ENCODE data around the gene COL4A4. TPM values are rescaled to one million over a fixed set of nuclear protein-coding genes. Genes with fewer than 3 reads are reported as not detected.

The COL4A4 gene
- total and polyA plus RNA-seq, 10 donors: 2.0 to 8.4 (median 5.4) TPM

DNA sequence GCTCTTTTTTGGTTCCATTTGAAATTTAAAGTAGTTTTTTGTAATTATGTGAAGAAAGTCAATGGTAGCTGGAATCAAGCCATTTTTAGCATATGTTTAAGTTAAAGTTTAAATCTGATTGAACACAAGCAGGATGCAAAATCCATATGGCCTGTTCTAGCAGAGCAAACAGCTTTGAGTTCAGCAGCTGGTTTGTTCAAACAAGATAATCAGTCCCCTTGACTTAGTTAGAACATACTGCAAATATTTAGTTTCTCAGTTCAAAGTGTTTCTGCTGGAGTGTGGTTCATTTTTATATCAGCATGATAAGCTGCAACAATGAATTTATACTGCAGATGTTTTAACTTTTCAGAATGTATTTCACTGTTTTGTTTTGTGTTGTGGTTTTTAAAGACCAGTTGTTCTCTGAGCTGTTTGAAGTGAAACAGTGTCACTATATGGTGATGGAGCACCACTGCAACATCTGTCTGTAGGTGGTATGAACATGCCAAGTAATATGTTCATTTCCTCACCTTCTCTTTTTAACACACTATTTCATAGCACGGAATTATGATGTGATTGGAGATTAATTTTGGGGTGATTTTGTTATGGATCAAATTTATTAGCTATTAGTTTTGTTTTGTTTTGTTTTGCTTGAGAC, 125.3 kb downstream of the COL4A4 start:
- intact Hi-C loops (cut with DNase I; ENCODE audit: low total_unique reads): no loop called here
- TF ChIP-seq POLR2AphosphoS5 (IDR thresholded peaks at IDR 0.05): no peak
- TF ChIP-seq, protein P1, sequence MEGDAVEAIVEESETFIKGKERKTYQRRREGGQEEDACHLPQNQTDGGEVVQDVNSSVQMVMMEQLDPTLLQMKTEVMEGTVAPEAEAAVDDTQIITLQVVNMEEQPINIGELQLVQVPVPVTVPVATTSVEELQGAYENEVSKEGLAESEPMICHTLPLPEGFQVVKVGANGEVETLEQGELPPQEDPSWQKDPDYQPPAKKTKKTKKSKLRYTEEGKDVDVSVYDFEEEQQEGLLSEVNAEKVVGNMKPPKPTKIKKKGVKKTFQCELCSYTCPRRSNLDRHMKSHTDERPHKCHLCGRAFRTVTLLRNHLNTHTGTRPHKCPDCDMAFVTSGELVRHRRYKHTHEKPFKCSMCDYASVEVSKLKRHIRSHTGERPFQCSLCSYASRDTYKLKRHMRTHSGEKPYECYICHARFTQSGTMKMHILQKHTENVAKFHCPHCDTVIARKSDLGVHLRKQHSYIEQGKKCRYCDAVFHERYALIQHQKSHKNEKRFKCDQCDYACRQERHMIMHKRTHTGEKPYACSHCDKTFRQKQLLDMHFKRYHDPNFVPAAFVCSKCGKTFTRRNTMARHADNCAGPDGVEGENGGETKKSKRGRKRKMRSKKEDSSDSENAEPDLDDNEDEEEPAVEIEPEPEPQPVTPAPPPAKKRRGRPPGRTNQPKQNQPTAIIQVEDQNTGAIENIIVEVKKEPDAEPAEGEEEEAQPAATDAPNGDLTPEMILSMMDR (IDR thresholded peaks at IDR 0.05 in 8 of 11, conservative IDR thresholded peaks at IDR 0.05 in 3 of 11): no peak
- TF ChIP-seq POLR2A (IDR thresholded peaks at IDR 0.05): no peak
- Histone ChIP-seq H3K4me1 (no peaks in the 10 kb centered on the region), H3K4me3 (no peak overlapping the region), H3K27ac (no peak overlapping the region), H3K9me3 (no peaks in the 10 kb centered on the region), H3K36me3 (peaks cover 0 to 10% (median 0%) of the 10 kb centered on the region in 6 donors), H3K27me3 (replicated peaks in 1 of 7) (no peaks in the 10 kb centered on the region)
- WGBS, 5 donors: 66 to 85% (median 78%) methylated on average over 1 of the region's 1 CpG
- DNase-seq: no peak

GRCh38 chr2:227036527-227036926, 127.5 kb downstream of the COL4A4 start:
- Histone ChIP-seq H3K4me1 (no peaks in the 10 kb centered on the region), H3K9me3 (no peaks in the 10 kb centered on the region), H3K27ac (no peak overlapping the region), H3K4me3 (no peak overlapping the region), H3K36me3 (no peaks in the 10 kb centered on the region), H3K27me3 (replicated peaks in 1 of 7) (no peaks in the 10 kb centered on the region)
- TF ChIP-seq, protein P1 (IDR thresholded peaks at IDR 0.05 in 8 of 11, conservative IDR thresholded peaks at IDR 0.05 in 3 of 11): no peak
- TF ChIP-seq POLR2A (IDR thresholded peaks at IDR 0.05) (no peak), POLR2AphosphoS5 (IDR thresholded peaks at IDR 0.05) (no peak)
- WGBS, 5 donors: 75 to 86% (median 78%) methylated on average over 3 of the region's 3 CpGs
- DNase-seq: no peak
- intact Hi-C loops (cut with DNase I; ENCODE audit: low total_unique reads): no loop called here

DNA sequence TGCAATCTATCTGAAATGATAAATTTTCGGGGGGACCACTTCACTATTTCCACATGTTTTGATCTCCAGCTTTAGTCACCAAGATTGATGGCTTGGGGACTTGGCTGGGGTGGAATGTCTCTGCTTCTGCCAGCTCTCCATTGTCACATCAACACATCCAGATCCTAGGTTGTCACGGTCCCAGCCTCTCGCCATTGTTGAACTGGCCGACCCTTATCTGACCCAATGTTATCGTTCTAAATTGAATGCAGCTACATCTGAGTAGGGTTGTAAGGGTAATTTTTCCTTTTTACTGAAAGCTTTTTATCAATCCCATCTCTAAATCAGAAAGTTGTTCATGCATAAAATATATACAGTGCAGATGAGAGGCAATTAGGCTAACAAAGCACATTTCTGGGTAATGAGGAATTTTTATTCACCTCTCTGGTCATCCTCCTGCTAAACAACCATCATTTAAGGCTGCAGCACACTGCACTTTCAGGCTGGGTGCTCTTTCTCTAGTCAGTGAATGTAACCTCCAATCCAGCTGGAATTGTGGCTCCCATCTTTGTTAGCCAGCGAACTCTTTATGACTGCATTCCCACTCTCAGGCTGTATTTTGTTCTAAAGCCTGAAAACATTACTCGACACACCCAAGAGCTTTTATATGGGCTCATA, 128.2 kb downstream of the COL4A4 start:
- WGBS, 5 donors: 50 to 63% (median 59%) methylated on average over 7 of the region's 7 CpGs
- Histone ChIP-seq H3K4me3 (no peak overlapping the region), H3K27ac (no peak overlapping the region), H3K27me3 (replicated peaks in 1 of 7) (no peaks in the 10 kb centered on the region), H3K9me3 (no peaks in the 10 kb centered on the region), H3K36me3 (no peaks in the 10 kb centered on the region), H3K4me1 (no peaks in the 10 kb centered on the region)
- intact Hi-C loops (cut with DNase I; ENCODE audit: low total_unique reads): no loop called here
- TF ChIP-seq POLR2AphosphoS5 (IDR thresholded peaks at IDR 0.05) (no peak), POLR2A (IDR thresholded peaks at IDR 0.05) (no peak)
- TF ChIP-seq, protein P1 (IDR thresholded peaks at IDR 0.05 in 8 of 11, conservative IDR thresholded peaks at IDR 0.05 in 3 of 11): no peak
- DNase-seq: no peak

GRCh38 chr2:227033471-227034148, 130.4 kb downstream of the COL4A4 start:
- Histone ChIP-seq H3K27me3 (replicated peaks in 1 of 7) (no peaks in the 10 kb centered on the region), H3K4me1 (no peaks in the 10 kb centered on the region), H3K9me3 (no peaks in the 10 kb centered on the region), H3K36me3 (no peaks in the 10 kb centered on the region), H3K27ac (no peak overlapping the region), H3K4me3 (no peak overlapping the region)
- TF ChIP-seq, protein P1 (IDR thresholded peaks at IDR 0.05 in 8 of 11, conservative IDR thresholded peaks at IDR 0.05 in 3 of 11): peak in 6 of 11 experiments; percentile 9 to 58 (median 50)
- TF ChIP-seq POLR2A (IDR thresholded peaks at IDR 0.05): no peak
- intact Hi-C loops (cut with DNase I; ENCODE audit: low total_unique reads): no loop called here
- WGBS, 5 donors: 60 to 67% (median 64%) methylated on average over 16 of the region's 16 CpGs
- peak; percentile 76 for DNase-seq

All from spleen (tissue), 11 donors.